Nephron progenitor cell (in vitro differentiated cells): Measurements from ENCODE around the gene PHF21B.
A peak's percentile ranks its signal among the peaks of the same experiment; 100 is the strongest.

Experiments
- DNase-seq: peaks from one replicate; pipeline ENCODE4 v3.0.0; 2021
- H3K27ac Mint-ChIP-seq: 2 replicates; pipeline ENCODE4 v1.8.0; 2021; ENCODE audit warnings: mild to moderate bottlenecking, moderate library complexity, mixed read lengths
- H3K27me3 Mint-ChIP-seq: 2 replicates; pipeline ENCODE4 v1.8.0; 2021; ENCODE audit warnings: mild to moderate bottlenecking, low read depth, mixed read lengths; ENCODE audit not compliant: poor library complexity
- H3K36me3 Mint-ChIP-seq: 2 replicates; pipeline ENCODE4 v1.8.0; 2021; ENCODE audit warnings: low read depth, mixed read lengths
- H3K4me1 Mint-ChIP-seq: 2 replicates; pipeline ENCODE4 v1.8.0; 2021; ENCODE audit warnings: mixed read lengths
- H3K4me3 Mint-ChIP-seq: 2 replicates; pipeline ENCODE4 v1.8.0; 2021; ENCODE audit warnings: mild to moderate bottlenecking, moderate library complexity, mixed read lengths
- H3K9me3 Mint-ChIP-seq: 2 replicates; pipeline ENCODE4 v1.8.0; 2021; ENCODE audit warnings: mild to moderate bottlenecking, moderate library complexity, mixed read lengths
- CTCF ChIP-seq: fragments of 200-600 bp; sonication (generic); IDR thresholded peaks from 2 replicates; pipeline ENCODE4 v1.5.0; 2021; ENCODE audit warnings: antibody characterized with exemption

Gene PHF21B

GRCh38 chr22:44999687-45000086, 10.1 kb downstream of the PHF21B start:
- H3K27me3 Mint-ChIP-seq, result peaks cover 3% of the 10 kb centered on the region
- H3K9me3 Mint-ChIP-seq, result no peaks in the 10 kb centered on the region
- peaks cover 82% of the 10 kb centered on the region for H3K4me1 Mint-ChIP-seq
- peaks cover 59% of the 10 kb centered on the region for H3K36me3 Mint-ChIP-seq
- H3K27ac Mint-ChIP-seq, result peak overlapping the region; percentile 96
- TF ChIP-seq CTCF, result no peak
- no peak for DNase-seq
- no peak overlapping the region for H3K4me3 Mint-ChIP-seq

- peak overlapping the region; percentile 96 for H3K27ac Mint-ChIP-seq
- H3K27me3 Mint-ChIP-seq, result peaks cover 3% of the 10 kb centered on the region
- peaks cover 55% of the 10 kb centered on the region for H3K36me3 Mint-ChIP-seq
- no peak for DNase-seq
- H3K4me3 Mint-ChIP-seq, result no peak overlapping the region
- no peaks in the 10 kb centered on the region for H3K9me3 Mint-ChIP-seq
- peaks cover 82% of the 10 kb centered on the region for H3K4me1 Mint-ChIP-seq
- TF ChIP-seq CTCF, result no peak
Observed at GRCh38 chr22:44999231-44999630, 10.6 kb downstream of the PHF21B start.

- DNase-seq, result no peak
- Mint-ChIP-seq H3K9me3 (no peaks in the 10 kb centered on the region), H3K27me3 (peaks cover 3% of the 10 kb centered on the region), H3K4me1 (peaks cover 77% of the 10 kb centered on the region), H3K36me3 (peaks cover 46% of the 10 kb centered on the region), H3K27ac (no peak overlapping the region), H3K4me3 (no peak overlapping the region)
- no peak for TF ChIP-seq CTCF
Observed at GRCh38 chr22:44998296-44998695, 11.5 kb downstream of the PHF21B start.

- Mint-ChIP-seq H3K4me3 (no peak overlapping the region), H3K4me1 (peaks cover 67% of the 10 kb centered on the region), H3K27ac (peak overlapping the region; percentile 11), H3K9me3 (no peaks in the 10 kb centered on the region), H3K36me3 (peaks cover 33% of the 10 kb centered on the region), H3K27me3 (peaks cover 3% of the 10 kb centered on the region)
- no peak for TF ChIP-seq CTCF
- no peak for DNase-seq
Observed at GRCh38 chr22:44997060-44997459, 12.7 kb downstream of the PHF21B start.

- Mint-ChIP-seq H3K4me3 (peak overlapping the region; percentile 11), H3K36me3 (peaks cover 33% of the 10 kb centered on the region), H3K9me3 (no peaks in the 10 kb centered on the region), H3K27me3 (peaks cover 3% of the 10 kb centered on the region), H3K4me1 (peaks cover 67% of the 10 kb centered on the region), H3K27ac (peak overlapping the region; percentile 86)
- no peak for DNase-seq
- no peak for TF ChIP-seq CTCF
Observed at GRCh38 chr22:44996648-44997047, 13.2 kb downstream of the PHF21B start.

GRCh38 chr22:44996120-44996519, 13.7 kb downstream of the PHF21B start:
- Mint-ChIP-seq H3K27me3 (peaks cover 3% of the 10 kb centered on the region), H3K27ac (peak overlapping the region; percentile 86), H3K4me1 (peaks cover 67% of the 10 kb centered on the region), H3K36me3 (peaks cover 30% of the 10 kb centered on the region), H3K9me3 (no peaks in the 10 kb centered on the region), H3K4me3 (peak overlapping the region; percentile 11)
- no peak for DNase-seq
- no peak for TF ChIP-seq CTCF
